Measurements from ENCODE around the gene KCNQ5.
"Not testable (repeated sequence)": the region's sequence is repeated elsewhere in the genome, so short reads cannot be mapped to it uniquely, and the experiment has no call there.

The KCNQ5 gene

DNA sequence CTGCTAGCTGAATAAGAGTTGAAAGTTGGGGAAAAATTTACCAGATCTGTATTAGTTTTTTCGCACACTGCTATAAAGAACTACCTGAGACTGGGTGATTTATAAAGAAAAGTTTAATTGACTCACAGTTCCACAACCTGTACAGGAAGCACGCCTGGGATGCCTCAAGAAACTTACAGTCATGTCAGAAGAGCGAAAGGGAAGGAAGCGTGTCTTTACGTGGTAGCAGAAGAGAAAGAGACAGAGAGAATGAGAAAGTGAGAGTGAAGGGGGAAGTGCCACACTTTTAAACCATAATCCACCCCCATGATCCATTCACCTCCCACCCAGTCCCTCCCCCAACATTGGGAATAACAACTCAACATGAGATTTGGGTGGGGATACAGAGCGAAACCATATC, 523.8 kb downstream of the KCNQ5 start:
- no peak for DNase-seq

DNA sequence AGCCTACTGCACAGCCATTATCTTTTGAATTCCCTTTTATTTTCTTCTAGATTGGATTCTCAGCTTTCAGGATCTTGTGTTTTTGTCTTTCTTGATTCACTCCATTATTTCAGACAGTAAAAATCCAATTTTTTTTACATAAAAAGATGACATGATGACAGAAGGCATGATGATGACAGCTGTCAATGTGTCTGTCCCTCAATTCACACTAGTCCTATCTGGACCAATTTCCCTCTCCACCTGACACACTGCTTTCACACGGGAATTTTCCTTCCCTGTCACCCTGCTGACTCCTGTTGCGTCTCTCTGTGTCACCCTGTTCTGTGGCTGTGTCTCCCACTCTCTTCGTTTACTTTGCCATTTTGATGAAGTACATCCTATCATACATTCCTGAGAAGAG, 529.9 kb downstream of the KCNQ5 start:
- DNase-seq: no peak

DNA sequence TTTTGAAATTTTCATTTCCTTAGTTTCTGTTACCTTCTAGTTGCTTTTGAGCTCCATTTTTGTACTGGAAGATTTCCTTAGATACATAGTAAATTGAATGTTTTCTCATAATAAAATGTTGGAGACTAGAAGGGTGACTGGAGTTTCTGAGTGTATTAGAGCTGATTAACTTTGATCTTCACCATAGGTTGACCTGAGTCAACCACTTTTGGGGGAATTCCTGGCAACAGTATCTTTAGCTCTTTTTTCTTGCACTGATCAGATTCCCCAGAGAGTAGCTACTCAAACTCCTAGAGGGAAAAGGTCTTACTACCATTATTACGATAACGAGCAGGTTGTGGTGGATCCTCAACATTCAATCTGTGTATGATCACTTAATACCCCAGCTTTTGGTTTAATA, 530.7 kb downstream of the KCNQ5 start:
- no peak for DNase-seq

DNA sequence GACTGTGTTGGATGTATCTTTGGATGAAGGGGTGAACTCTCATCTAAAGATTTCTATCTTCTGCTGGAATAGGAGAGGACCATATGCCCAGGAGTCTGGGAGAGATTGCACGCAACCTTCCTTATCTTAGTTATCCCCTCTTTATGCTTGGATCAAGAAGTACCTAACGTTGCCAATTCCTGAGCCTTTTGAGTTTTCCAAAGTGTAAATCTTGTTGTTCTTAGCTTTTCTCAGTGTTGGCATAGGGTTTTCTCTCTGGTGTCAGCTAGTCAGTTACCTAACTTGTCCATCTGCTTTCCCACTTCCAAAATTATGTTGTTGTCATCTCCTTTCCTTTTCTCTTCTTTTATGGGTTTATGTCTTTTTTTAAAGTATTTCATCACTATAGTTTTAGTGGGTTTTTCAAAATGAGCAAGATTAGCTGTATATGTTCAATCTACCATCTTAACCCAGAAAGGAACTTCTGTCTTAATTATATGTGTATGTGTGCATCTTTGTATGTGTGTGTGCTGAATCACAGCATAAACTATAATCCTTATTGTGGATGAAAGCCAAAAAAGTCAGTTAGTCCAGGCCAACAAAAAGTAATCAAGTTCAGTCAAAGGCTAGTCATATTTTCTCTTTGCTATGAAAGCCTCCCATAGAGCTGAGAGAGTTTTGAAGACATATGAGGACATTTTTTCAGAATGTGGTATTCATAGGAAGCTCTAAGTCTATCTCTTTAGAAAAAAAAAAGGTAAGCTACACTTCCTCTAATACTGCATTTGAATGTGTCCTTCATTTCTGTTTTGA, 531.3 kb downstream of the KCNQ5 start:
- DNase-seq: no peak

DNA sequence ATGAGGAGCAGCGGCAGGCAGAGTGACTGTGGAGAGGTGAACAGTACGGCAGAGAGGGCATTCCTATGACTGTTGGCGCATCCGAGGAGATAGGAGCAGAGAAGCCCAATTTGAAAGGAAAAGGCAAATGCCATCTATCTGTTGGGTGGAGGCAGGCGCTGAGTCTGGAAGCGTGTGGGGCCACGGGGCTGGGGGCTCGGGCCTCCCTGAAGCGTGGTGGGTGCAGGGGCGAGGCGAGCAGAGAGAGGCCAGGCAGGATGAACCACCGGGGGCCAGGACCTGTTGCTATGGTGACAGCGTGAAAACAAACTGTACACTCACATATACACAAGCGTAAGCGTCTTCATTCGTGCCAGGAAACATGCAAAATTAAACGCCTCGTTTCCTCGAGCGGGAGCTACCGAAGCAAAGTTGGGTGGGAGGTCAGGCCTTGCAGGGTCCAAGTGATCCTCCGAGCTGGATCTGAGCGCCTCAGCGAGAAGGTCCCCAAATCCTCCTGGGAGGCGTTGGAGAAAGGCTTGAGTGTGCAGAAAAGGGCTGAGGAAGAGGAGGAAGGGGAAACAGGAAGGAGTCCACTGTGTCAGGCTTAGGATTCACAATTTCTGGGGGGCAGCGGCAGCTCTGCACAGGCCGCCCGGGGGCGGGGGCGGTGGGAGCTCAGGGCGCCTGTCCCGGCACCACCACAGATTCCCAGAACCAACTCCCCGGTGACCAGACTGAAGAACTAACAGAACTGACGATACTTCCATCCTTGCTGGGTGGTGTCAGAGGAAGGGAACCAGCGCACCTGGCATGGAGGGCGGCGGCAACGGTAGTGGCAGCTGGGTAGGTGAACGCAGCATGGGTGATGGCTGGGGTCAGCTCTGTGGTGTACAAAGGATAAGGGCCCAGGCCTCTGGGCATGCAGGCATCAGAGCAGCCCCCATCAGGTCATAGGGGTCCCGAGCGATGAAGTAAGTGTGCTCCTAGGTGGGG, 535.2 kb downstream of the KCNQ5 start:
- no peak for DNase-seq

DNA sequence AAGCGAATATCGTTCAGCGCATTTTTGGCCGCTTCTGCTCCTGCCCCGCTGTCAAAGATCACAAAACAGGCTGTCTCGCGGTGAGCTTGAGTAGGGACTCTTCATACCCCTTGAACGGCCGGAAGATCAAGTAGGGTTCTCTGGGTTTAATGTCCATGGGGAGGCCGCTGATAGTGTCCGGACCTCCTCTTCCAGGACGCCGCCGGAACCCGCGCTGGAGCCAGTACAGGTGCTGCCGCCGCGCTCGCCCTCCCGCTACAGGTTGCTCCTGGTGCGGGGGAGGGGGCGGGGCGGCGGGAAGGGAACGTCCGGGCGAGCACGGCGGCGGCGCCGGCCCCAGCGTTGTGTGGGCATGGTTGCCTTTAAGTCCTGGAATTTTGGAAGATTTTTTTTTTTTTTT, 536.0 kb downstream of the KCNQ5 start:
- no peak for DNase-seq

DNA sequence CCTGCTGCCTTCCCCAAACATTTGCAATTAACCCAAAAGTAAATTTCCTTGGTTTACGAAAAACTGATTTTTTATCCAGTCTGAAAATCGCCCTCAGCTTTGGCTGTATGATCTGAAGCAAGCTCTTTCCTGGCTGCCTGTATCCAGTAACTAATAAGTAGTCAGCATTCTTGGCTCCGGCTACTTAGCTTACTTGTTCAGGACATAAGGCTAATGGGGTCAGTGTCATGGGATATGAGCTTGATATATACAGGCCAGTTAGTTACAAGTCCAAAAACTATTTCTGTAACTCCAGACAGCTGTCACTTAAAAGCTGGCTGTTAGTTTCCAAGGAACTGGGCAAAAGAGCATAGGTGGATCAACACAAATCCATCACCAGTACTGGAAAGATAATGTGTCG, 547.2 kb downstream of the KCNQ5 start:
- DNase-seq: no peak

DNA sequence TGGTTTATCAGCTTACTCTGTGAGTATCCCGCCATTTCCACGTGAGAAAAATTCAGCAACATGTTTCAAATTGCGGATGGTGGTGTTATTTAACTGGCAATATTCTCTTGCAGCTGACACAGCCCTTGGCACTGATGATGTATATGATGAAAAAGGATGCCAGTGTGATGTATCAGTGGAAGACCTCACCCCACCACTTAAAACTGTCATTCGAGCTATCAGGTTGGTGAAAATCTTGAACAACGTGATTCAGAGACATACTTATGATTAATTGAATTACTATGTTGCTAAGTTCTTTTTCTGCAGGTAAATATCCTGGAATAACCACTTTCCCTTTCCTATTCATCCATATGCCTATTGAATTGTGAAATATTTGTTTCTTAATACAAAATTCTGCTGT, 547.8 kb downstream of the KCNQ5 start:
- DNase-seq: no peak

DNA sequence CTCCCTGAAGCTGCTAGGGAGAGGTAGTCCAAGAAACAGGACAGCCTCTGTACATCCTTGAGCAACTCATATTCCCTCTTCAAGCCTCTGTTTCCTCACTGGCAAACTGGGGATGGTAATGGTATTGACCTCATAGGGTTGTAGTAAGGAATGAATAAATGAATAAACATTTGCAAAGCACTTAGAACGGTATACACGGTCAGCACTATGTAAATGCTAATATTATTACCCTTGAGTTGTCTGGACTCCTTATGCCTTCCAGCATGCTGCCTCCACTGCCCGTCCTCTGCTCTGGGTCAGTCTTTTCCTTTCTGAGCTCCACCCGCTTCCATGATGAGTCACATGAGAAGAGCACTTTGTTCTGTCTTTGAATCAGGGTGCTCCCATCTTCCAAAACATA, 552.8 kb downstream of the KCNQ5 start:
- DNase-seq: no peak

DNA sequence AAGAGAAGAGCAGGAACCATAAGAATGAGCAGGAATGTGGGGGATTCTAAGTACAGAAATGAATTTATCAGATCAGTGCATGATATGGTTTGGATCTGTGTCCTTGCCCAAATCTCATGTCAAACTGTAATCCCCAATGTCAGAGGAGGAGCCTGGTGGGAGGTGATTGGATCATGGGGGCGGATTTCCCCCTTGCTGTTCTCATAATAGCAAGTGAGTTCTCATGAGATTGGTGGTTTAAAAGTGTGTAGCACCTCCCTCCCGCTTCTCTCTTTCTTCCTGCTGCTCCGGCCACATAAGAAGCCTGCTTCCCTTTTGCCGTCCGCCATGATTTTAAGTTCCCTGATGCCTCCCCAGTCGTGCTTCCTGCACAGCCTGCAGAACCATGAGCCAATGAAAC, 554.2 kb downstream of the KCNQ5 start:
- DNase-seq: no peak

DNA sequence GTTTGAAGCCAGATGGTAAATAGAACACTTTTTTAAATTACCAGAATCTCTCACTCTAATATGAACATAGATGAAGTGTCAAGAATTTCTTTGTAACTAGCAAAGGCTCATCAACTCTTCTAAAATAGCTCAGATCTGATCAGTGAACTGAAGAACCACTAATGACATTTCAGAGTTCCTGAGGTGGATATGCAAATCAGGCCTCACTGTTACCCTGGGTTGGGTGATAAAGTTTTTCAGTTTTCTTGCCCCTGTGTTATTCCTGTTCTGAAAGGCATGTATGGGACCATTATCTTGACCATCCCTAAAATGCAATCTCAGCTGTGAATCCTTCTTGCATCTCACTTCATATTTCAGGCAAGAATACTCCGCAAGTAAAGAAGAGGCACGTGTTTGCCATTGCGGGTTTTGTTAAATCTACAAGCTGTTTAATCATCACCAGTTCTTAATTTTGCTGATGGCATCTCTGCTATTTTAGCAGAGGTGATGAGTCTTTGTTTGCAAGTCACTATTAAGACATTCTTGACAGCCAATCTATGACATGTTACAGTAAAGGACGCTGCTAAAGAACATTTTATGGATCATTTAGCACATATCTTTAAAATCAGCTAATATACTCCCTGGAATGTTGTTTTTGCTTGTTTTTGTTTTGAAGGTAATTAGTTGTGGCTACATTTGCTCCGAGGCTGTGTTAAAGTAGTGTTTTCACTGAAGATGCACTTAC, 555.5 kb downstream of the KCNQ5 start:
- no peak for DNase-seq

DNA sequence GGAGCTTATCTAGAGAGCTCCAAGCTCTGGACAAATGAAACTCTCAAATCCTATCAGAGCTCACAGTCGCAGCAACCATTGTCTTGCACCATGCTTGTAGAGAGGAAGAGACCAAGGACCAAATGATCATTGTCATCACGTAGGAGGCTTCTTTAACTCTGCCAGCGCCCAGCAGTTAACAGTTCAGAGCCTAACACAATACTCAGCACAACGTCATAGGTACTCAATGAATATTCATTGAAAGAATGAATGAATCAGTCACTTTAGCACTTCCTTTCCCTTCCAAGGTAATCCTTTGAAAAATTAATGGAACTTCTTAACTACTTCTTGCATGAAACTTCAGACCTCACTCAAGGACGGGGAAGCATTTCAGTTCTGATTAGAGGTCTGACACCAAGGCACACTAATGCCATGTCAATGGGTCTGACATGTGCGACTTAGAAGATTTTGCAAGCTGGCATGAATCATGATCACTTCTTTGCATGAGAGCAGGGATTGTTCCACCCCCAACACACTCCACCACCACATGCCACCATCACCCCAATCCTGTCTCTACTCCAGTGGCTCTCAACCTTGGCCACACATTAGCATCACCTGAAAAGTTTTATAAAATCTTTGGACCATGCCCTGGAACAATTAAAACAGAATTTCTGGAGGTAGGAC, 558.3 kb downstream of the KCNQ5 start:
- no peak for DNase-seq

DNA sequence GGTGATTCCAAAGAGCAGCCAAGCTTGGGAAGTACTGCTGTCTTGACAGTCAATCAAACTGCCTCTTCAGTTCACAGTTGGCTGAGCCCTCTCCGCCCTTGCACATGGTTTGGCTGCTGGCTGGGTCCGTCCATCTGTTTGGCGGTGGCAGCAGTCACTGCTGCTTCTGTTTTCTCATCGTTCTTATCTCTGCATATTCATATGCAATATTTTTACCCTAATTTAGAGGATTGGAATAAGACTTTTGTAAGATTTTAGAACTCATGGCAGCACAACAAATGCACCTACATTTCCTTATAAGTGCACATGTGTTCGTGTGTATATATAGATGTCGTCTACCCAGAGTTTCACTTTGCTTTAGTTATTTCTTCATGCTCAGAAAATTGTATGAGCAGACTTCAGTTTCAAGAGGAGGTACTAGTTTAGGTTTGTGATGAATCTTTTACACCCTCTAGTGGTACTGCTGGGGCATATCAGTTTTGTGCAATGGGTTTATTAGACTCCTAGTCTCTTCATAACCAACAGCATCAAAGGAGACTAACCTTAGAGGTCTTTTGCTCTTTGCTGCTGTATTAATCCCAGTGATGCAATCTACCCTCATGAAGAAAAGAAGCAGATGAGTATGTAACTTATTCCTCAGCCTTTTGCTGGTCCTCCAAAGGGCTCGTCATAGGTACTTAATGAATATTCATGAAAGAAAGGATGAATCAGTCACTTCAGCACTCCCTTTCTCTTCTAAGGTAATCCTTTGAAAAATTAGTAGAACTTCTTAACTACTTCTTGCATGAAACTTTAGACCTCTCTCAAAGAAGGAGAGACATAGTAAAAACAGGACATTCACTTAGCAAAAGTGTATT, 559.1 kb downstream of the KCNQ5 start:
- DNase-seq: peak; percentile 77

DNA sequence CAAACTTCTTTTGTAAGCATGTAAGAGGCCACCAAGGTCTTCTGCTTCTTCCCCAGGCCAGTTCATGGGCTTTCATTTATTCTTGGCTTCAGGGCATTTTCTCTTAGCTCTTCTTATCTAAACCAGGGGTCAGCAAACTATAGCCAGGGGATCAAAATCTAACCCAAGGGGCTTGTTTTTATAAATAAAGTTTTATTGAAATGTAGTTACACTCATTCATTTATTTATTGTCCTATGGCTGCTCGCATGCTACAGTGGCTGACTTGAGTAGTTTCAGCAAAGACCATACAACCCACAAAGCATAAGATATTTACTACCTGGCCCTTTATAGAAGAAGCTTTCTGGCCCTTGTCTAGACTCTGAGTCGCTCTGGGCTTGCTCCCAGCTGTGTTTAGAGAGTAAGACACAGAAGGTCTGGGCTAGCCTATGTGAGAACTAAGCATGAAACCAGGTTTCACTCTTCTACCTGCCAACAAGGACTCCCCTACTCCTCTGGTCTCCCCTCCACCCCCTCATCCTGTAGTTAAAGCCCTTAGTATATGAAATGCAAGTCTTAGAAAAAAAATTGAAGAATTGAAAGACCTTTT, 560.2 kb downstream of the KCNQ5 start:
- DNase-seq: no peak

DNA sequence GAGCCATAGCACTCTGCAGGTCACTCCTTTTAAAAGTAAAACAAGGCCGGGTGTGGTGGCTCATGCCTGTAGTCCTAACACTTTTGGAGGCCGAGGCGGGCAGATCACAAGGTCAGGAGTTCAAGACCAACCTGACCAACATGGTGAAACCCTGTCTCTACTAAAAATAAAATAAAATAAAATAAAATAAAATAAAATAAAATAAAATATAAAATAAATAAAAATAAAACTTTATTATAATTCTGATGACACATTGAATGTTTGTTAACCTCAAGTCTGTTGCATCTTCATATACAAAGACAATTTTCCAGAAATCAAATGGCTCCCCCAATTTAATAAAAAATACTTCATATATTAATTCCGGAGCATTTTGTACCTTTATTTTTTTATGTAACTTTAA, 571.4 kb downstream of the KCNQ5 start:
- DNase-seq: not testable (repeated sequence)

DNA sequence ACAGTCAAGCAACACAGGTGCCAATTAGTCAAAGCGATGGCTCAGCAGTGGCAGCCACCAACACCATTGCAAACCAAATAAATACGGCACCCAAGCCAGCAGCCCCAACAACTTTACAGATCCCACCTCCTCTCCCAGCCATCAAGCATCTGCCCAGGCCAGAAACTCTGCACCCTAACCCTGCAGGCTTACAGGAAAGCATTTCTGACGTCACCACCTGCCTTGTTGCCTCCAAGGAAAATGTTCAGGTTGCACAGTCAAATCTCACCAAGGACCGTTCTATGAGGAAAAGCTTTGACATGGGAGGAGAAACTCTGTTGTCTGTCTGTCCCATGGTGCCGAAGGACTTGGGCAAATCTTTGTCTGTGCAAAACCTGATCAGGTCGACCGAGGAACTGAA, 572.9 kb downstream of the KCNQ5 start:
- DNase-seq: no peak

DNA sequence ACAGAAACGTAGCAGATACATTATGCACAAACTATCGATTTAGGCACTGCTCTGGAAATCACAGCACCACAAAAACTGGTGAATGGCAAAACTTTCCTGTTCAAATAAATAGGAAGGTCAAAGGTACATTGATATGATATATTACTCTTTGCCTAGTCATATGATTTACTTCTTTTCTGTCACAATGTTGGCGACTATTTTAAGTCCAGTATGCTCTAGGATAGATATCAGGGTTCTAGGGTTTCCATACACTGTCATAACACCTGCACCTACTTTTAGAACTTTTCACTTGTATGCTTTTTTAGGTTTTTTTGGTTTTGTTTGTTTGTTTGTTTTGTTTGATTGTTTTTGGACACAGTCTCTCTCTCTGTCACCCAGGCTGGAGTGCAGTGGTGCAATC, 578.4 kb downstream of the KCNQ5 start:
- no peak for DNase-seq

DNA sequence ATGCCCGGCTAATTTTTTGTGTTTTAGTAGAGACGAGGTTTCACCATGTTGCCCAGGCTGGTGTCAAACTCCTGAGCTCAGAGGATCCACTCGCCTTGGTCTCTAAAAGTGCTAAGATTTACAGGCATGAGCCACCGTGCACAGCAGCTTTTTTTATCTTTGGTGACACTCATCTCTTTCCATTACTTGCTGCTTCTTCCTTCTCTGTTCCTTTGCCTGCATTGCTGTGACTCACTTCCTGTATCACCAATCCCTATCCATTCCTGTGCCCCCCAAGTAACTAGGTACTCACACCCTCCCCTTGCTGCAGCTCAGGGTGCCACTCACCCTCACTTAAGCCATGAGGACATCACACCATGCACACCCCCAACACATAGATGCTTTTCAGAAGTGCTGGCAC, 578.9 kb downstream of the KCNQ5 start:
- no peak for DNase-seq

DNA sequence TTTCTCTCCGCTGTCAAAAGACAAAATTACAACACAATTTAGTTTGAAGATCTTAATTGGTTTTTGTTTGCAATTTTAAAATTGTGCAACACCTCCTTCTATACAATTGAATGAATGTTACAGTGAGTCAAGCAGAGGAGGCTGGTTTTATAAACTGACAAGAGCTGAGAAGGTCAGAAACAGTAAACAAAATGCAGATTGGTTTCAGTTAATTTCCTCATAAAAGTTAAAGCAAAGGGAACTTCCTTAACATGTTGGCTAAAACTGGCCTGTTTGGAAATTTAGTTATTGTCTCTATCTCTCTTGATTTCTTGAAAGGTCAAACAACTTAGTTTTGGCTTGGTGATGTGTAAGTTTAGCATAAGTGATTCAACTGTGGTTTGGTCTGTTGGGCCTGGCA, 581.2 kb downstream of the KCNQ5 start:
- DNase-seq: no peak

DNA sequence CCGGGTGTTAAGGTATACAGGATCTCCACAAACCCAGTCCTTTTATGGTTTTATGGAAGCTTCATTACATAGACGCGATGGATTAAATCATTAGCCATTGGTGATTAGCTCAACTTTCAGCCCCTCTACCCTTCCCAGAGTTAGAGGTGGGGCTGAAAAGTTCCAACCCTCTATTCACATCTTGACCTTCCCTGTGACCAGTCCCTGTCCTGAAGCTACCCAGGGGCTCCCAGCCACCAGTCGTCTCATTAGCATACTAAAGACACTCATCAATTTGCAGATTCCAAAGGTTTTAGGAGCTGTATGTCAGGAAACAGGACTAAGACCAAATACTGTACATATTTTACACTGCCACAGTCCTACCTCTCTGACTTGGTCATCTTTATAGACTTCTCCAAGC, 582.4 kb downstream of the KCNQ5 start:
- DNase-seq: no peak

DNA sequence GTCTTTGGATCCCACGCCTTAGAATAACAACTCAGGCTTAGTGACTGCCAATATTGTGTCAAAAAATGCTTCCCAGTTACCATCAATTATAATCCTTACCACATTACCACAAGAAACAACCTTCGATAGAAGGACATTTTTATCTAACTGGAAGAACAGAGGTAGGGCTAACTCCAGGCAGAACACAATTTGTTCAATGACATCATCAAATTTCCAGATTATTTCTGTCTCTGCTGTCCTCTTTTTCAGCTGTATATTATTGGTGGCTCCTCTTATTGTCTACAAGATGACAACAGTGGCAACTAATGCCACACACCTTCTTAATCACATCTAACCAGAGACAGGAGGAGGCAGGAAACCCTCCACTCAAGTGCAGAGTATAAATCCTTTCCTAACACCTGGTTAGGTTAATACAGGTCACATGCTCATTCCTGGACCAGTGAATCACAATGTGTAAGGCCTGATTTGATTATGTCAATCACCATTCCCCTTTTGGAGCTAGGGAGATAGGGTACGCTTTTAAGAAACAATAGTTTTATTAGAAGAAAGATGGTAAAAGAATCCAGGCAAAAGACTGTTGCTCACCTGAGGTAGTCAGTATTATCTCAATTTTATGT, 585.5 kb downstream of the KCNQ5 start:
- no peak for DNase-seq
